ENCODE data around the gene OR6A2. TPM values are rescaled to one million over a fixed set of nuclear protein-coding genes. Genes with fewer than 3 reads are reported as not detected.

OR6A2 gene
- total and polyA plus RNA-seq, 9 of the 15 experiments (the other 6 are each of a cell fraction or from before 2014, with no cell fraction given), result 0.04 to 0.69 (median 0.35) TPM; not detected in 2

DNA sequence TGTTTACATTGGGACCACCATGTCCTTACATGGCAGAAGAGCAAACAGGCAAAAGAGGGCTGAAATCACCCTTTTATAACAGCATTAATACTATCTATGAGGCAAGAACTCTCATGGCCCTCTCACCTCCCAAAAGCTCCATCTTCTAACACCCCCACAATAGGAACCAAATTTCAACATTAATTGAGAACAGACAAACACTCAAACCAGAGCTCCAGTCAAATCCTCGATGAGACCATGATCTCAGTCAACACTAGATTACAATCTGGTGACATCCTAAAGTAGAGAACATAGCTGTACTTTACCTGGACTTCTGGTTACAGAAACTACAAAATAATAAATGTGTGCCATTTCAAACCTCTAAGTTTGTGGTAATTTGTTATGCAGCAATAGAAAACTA lies 52.9 kb downstream of the OR6A2 start:
- no peaks in the 10 kb centered on the region for H3K27me3 ChIP-seq (ENCODE audit: control insufficient read depth in 2 of 2, insufficient read depth in 2 of 2, low read length in 2 of 2)
- BruUV-seq (replicated peaks), result no TSS peak
- 0 out of 2 replicates have a peak, but pooled peaks cover 3% of the 10 kb centered on the region for H3K9me3 ChIP-seq (replicated peaks; ENCODE audit: control insufficient read depth, insufficient read depth, low read depth, low read length)
- ATAC-seq (no peak), FAIRE-seq (no peak), DNase-seq (ENCODE audit: extremely low read depth in 1 of 4, low spot score in 3 of 4) (no peak)
- 0% methylated on average over 1 of the region's 1 CpG for WGBS (ENCODE audit: insufficient coverage, low coverage, missing lambda C conversion rate)
- peak overlapping the region; percentile 72 for H3K27ac ChIP-seq (ENCODE audit: extremely low read depth, low read depth, low read length)
- H3K9ac ChIP-seq (ENCODE audit: insufficient read depth in 1 of 2, low read depth in 2 of 2, low read length in 2 of 2), result 0 out of 4 replicates have a peak overlapping the region, but pooled peaks of 1 of the 2 experiments have one; percentile 48
- H3K4me2 ChIP-seq (ENCODE audit: insufficient read depth, low read length), result peak overlapping the region; percentile 53; the same call in 1 of the 2 replicates
- H4K20me1 ChIP-seq (replicated peaks; ENCODE audit: control insufficient read depth, insufficient read depth, low read length), result no peaks in the 10 kb centered on the region
- H3K79me2 ChIP-seq (ENCODE audit: control insufficient read depth, insufficient read depth, low read length), result no peaks in the 10 kb centered on the region
- no peak for TF ChIP-seq POLR2G (IDR thresholded peaks at IDR 0.05; ENCODE audit: low read depth, low read length)
- TF ChIP-seq, protein P1, sequence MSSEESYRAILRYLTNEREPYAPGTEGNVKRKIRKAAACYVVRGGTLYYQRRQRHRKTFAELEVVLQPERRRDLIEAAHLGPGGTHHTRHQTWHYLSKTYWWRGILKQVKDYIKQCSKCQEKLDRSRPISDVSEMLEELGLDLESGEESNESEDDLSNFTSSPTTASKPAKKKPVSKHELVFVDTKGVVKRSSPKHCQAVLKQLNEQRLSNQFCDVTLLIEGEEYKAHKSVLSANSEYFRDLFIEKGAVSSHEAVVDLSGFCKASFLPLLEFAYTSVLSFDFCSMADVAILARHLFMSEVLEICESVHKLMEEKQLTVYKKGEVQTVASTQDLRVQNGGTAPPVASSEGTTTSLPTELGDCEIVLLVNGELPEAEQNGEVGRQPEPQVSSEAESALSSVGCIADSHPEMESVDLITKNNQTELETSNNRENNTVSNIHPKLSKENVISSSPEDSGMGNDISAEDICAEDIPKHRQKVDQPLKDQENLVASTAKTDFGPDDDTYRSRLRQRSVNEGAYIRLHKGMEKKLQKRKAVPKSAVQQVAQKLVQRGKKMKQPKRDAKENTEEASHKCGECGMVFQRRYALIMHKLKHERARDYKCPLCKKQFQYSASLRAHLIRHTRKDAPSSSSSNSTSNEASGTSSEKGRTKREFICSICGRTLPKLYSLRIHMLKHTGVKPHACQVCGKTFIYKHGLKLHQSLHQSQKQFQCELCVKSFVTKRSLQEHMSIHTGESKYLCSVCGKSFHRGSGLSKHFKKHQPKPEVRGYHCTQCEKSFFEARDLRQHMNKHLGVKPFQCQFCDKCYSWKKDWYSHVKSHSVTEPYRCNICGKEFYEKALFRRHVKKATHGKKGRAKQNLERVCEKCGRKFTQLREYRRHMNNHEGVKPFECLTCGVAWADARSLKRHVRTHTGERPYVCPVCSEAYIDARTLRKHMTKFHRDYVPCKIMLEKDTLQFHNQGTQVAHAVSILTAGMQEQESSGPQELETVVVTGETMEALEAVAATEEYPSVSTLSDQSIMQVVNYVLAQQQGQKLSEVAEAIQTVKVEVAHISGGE (CRISPR knock-in tag; IDR thresholded peaks at IDR 0.05), result no peak
- TF ChIP-seq GATA2 (CRISPR knock-in tag; IDR thresholded peaks at IDR 0.05), result no peak
- no peak for TF ChIP-seq NR2C1 (IDR thresholded peaks at IDR 0.05)
- no peak for TF ChIP-seq NR2C1 (tag; IDR thresholded peaks at IDR 0.05)
- no peak for TF ChIP-seq CCNT2 (IDR thresholded peaks at IDR 0.05; ENCODE audit: borderline replicate concordance, extremely low read depth, insufficient read length, low read depth, low read length)
- TF ChIP-seq PHF20 (IDR thresholded peaks at IDR 0.05; ENCODE audit: partially characterized antibody), result no peak
- no peak for TF ChIP-seq ZNF23 (CRISPR knock-in tag; IDR thresholded peaks at IDR 0.05)
- no peak for TF ChIP-seq ZNF384 (IDR thresholded peaks at IDR 0.05; ENCODE audit: low read depth, low read length)
- no peak for TF ChIP-seq CREM (IDR thresholded peaks at IDR 0.05; ENCODE audit: low read depth)
- TF ChIP-seq DACH1 (IDR thresholded peaks at IDR 0.05; ENCODE audit: partially characterized antibody), result no peak
- TF ChIP-seq HDAC3 (IDR thresholded peaks at IDR 0.05; ENCODE audit: borderline replicate concordance, partially characterized antibody), result no peak
- TF ChIP-seq NEUROD1 (IDR thresholded peaks at IDR 0.05; ENCODE audit: borderline replicate concordance, low read depth, low read length, partially characterized antibody), result no peak
- TF ChIP-seq MED1 (CRISPR knock-in tag; IDR thresholded peaks at IDR 0.05; ENCODE audit: borderline replicate concordance), result no peak
- no peak for TF ChIP-seq ZKSCAN1 (IDR thresholded peaks at IDR 0.05; ENCODE audit: low read depth, low read length)
- TF ChIP-seq PKNOX1 (IDR thresholded peaks at IDR 0.05), result no peak
- no peak for TF ChIP-seq PTTG1 (tag; IDR thresholded peaks at IDR 0.05; ENCODE audit: low read depth)
- TF ChIP-seq ZNF444 (CRISPR knock-in tag; IDR thresholded peaks at IDR 0.05), result no peak
- H3K36me3 ChIP-seq (ENCODE audit: control insufficient read depth, insufficient read depth, low read length), result no peaks in the 10 kb centered on the region
- intact Hi-C loops (cut with micrococcal nuclease) (no loop called here), in situ Hi-C loops (cut with MboI) (no loop called here)
- H2AFZ ChIP-seq (ENCODE audit: low read depth, low read length), result peak overlapping the region; percentile 82
- CTCF ChIA-PET (ENCODE audit: low intra/inter-chr PET ratio), result no interaction called here
- no peak overlapping the region for H3K4me3 ChIP-seq
- POLR2A ChIA-PET, result interaction anchor here (0.7 to 2.1 kb wide), 5 partner anchors 8 to 20 kb away, joined by 3 to 10 read pairs (median 3); no protein-coding TSS in a partner anchor
- H3K4me1 ChIP-seq (replicated peaks in 1 of 2; ENCODE audit: control insufficient read depth in 2 of 2, insufficient read depth in 2 of 2, low read length in 2 of 2), result peaks cover 0 to 50% of the 10 kb centered on the region in 2 experiments
- no peaks in the 10 kb centered on the region for H3K9me1 ChIP-seq (ENCODE audit: control insufficient read depth, insufficient read depth, low read length)
